PC-3 (cell line): ENCODE data around the gene GLI1. TPM values are rescaled to one million over a fixed set of nuclear protein-coding genes. Genes with fewer than 3 reads are reported as not detected.

ENCODE experiments used
- ATAC-seq: fragments of 200-7000 bp; cut with Tn5 transposase; 2 replicates; pipeline ENCODE4 v1.9.1; 2020; ENCODE audit warnings: mild to moderate bottlenecking, moderate library complexity
- BruUV-seq: library from RNA; stranded (reverse); fragments of 400-500 nt; replicated peaks from 2 replicates; lab custom pipeline; 2021; lab: Mats Ljungman, UMichigan
- CTCF ChIA-PET: fragments of 300-600 bp; sonication (Branson Sonifier 250); formaldehyde crosslinking; loops from one replicate; lab custom pipeline; 2022; ENCODE audit warnings: antibody characterized with exemption; lab: Charles Lee
- POLR2A ChIA-PET: fragments of 300-600 bp; sonication (Branson Sonifier 250); formaldehyde crosslinking; loops from one replicate; lab custom pipeline; 2022; ENCODE audit warnings: antibody characterized with exemption; ENCODE audit not compliant: unreplicated experiment; lab: Charles Lee
- DNase-seq: peaks from one replicate; pipeline ENCODE4 v3.0.0-alpha.2; 2015
- H2AFZ ChIP-seq: fragments of 300-600 bp; sonication (generic); 2 replicates; pipeline ENCODE4 v1.6.0; 2016; ENCODE audit warnings: antibody characterized with exemption, low read length
- H3F3A ChIP-seq: fragments of 300-600 bp; sonication (generic); one replicate; pipeline ENCODE4 v1.6.0; 2017; ENCODE audit warnings: antibody characterized with exemption, low read length, control low read depth, mild to moderate bottlenecking; ENCODE audit not compliant: unreplicated experiment
- H3K27ac ChIP-seq: fragments of 300-600 bp; sonication (generic); 2 replicates; pipeline ENCODE4 v1.5.1; 2016; ENCODE audit warnings: mild to moderate bottlenecking, low read length
- H3K27me3 ChIP-seq: fragments of 300-600 bp; sonication (generic); 2 replicates; pipeline ENCODE4 v1.6.1; 2016; ENCODE audit warnings: low read length, mixed read lengths
- H3K36me3 ChIP-seq: fragments of 300-600 bp; sonication (generic); 2 replicates; pipeline ENCODE4 v1.6.1; 2016; ENCODE audit warnings: low read depth, mixed run types, low read length, mixed read lengths
- H3K4me1 ChIP-seq: fragments of 300-600 bp; sonication (generic); 2 replicates; pipeline ENCODE4 v1.5.1; 2016; ENCODE audit warnings: low read length; ENCODE audit not compliant: insufficient read depth
- H3K4me2 ChIP-seq: fragments of 300-600 bp; sonication (generic); 2 replicates; pipeline ENCODE4 v1.6.0; 2016; ENCODE audit warnings: low read length
- H3K4me3 ChIP-seq: fragments of 300-600 bp; sonication (generic); 2 replicates; pipeline ENCODE4 v1.5.1; 2016; ENCODE audit warnings: mild to moderate bottlenecking, low read length, mixed read lengths
- H3K79me2 ChIP-seq: fragments of 300-600 bp; sonication (generic); 2 replicates; pipeline ENCODE4 v1.6.1; 2017; ENCODE audit warnings: low read length, mixed read lengths
- H3K9ac ChIP-seq: fragments of 300-600 bp; sonication (generic); 2 replicates; pipeline ENCODE4 v1.6.0; 2016; ENCODE audit warnings: mild to moderate bottlenecking, low read length
- H3K9me2 ChIP-seq: fragments of 300-600 bp; sonication (generic); replicated peaks from 2 replicates; pipeline ENCODE4 v1.6.1; 2016; ENCODE audit warnings: mixed run types, low read length, mixed read lengths
- H3K9me3 ChIP-seq: fragments of 300-600 bp; sonication (generic); 2 replicates; pipeline ENCODE4 v1.6.1; 2016; ENCODE audit warnings: low read length, mixed read lengths
- H4K20me1 ChIP-seq: fragments of 300-600 bp; sonication (generic); 2 replicates; pipeline ENCODE4 v1.6.1; 2016; ENCODE audit warnings: low read length, mixed read lengths
- CTCF ChIP-seq: fragments of 300-600 bp; sonication (generic); conservative IDR thresholded peaks from 2 replicates; pipeline ENCODE4 v1.5.1; 2017; ENCODE audit warnings: antibody characterized with exemption, low read depth, mild to moderate bottlenecking, low read length
- EZH2 ChIP-seq: fragments of 300-600 bp; sonication (generic); IDR thresholded peaks from one replicate; pipeline ENCODE4 v1.6.1; 2017; ENCODE audit warnings: antibody characterized with exemption, mild to moderate bottlenecking, low read length; ENCODE audit not compliant: unreplicated experiment
- EZH2phosphoT487 ChIP-seq: fragments of 300-600 bp; sonication (generic); IDR thresholded peaks from 2 replicates; pipeline ENCODE4 v1.6.1; 2018; ENCODE audit warnings: mild to moderate bottlenecking, antibody characterized with exemption, low read length, borderline replicate concordance
- intact Hi-C: fragments of 100-400 bp; cut with micrococcal nuclease; formaldehyde crosslinking; loops from 2 replicates; pipeline ENCODE4 v1.9.0; 2023
- total RNA-seq: library from RNA; depleted of rRNA; stranded (reverse); fragments of >200 nt; gene quantifications from 2 replicates; pipeline ENCODE4 v1.2.3, GENCODE V29; 2014

GLI1 gene
- total RNA-seq, 1 experiment from 2014 or later: 3.0 TPM

- intact Hi-C loops: no loop called here
- CTCF ChIA-PET: no interaction called here
- Histone ChIP-seq H3K27ac (no peak overlapping the region), H4K20me1 (no peaks in the 10 kb centered on the region), H3K4me3 (no peak overlapping the region), H3K36me3 (no peaks in the 10 kb centered on the region), H3K4me2 (no peak overlapping the region), H3K27me3 (peaks cover 10% of the 10 kb centered on the region; the same call in 1 of the 2 replicates), H3K9me3 (no peaks in the 10 kb centered on the region), H3K9me2 (no peaks in the 10 kb centered on the region), H3K9ac (no peak overlapping the region), H2AFZ (no peak overlapping the region), H3K79me2 (no peaks in the 10 kb centered on the region), H3K4me1 (peaks cover 20% of the 10 kb centered on the region), H3F3A (no peaks in the 10 kb centered on the region)
- BruUV-seq: no TSS peak
- no peak for TF ChIP-seq CTCF
- TF ChIP-seq EZH2phosphoT487: no peak
- no peak for TF ChIP-seq EZH2
- ATAC-seq: no peak
- POLR2A ChIA-PET: no interaction called here
- no peak for DNase-seq
Measured at GRCh38 chr12:57456737-57457490, 2.7 kb upstream of the GLI1 start.

- BruUV-seq: TSS peak; percentile 71
- Histone ChIP-seq H3K4me2 (peak overlapping the region; percentile 97), H4K20me1 (no peaks in the 10 kb centered on the region), H3K9me3 (no peaks in the 10 kb centered on the region), H3K4me3 (peak overlapping the region; percentile 78), H2AFZ (peak overlapping the region; percentile 99), H3K4me1 (peaks cover 11% of the 10 kb centered on the region; the same call in 1 of the 2 replicates), H3K27ac (no peak overlapping the region), H3K36me3 (no peaks in the 10 kb centered on the region), H3K27me3 (peaks cover 10% of the 10 kb centered on the region; the same call in 1 of the 2 replicates), H3K79me2 (no peaks in the 10 kb centered on the region), H3K9me2 (no peaks in the 10 kb centered on the region), H3K9ac (peak overlapping the region; percentile 45; the same call in 1 of the 2 replicates), H3F3A (no peaks in the 10 kb centered on the region)
- ChIA-PET CTCF (interaction anchor here (0.7 to 1.2 kb wide), 8 partner anchors 10 to 216 kb away, joined by 3 to 9 read pairs (median 4); no protein-coding TSS in a partner anchor), POLR2A (no interaction called here)
- DNase-seq (no peak), ATAC-seq (no peak)
- intact Hi-C loops: no loop called here
- no peak for TF ChIP-seq EZH2
Measured at GRCh38 chr12:57458665-57459054, 925 bp upstream of the GLI1 start.

- intact Hi-C loops: no loop called here
- POLR2A ChIA-PET: no interaction called here
Measured at GRCh38 chr12:57459055-57459749, 383 bp upstream of the GLI1 start.

More at GRCh38 chr12:57459055-57459749, 383 bp upstream of the GLI1 start:
- H3K9ac ChIP-seq: peak overlapping the region; percentile 45; the same call in 1 of the 2 replicates
- H3K27ac ChIP-seq: no peak overlapping the region
- peak; percentile 96 for DNase-seq
- no peaks in the 10 kb centered on the region for H3K9me3 ChIP-seq
- CTCF ChIA-PET: interaction anchor here (0.6 to 1.2 kb wide), 9 partner anchors 10 to 217 kb away, joined by 3 to 9 read pairs (median 4); no protein-coding TSS in a partner anchor
- H3K4me1 ChIP-seq: peaks cover 11% of the 10 kb centered on the region; the same call in 1 of the 2 replicates
- H3K27me3 ChIP-seq: peaks cover 10% of the 10 kb centered on the region; the same call in 1 of the 2 replicates
- TF ChIP-seq EZH2phosphoT487: no peak
- TF ChIP-seq CTCF: peak; percentile 88
- H3K4me2 ChIP-seq: peak overlapping the region; percentile 97
- no TSS peak for BruUV-seq
- H2AFZ ChIP-seq: peak overlapping the region; percentile 99
- H3F3A ChIP-seq: no peaks in the 10 kb centered on the region
- H3K79me2 ChIP-seq: no peaks in the 10 kb centered on the region
- no peaks in the 10 kb centered on the region for H3K9me2 ChIP-seq
- no peaks in the 10 kb centered on the region for H3K36me3 ChIP-seq
- peak overlapping the region; percentile 78 for H3K4me3 ChIP-seq
- ATAC-seq: peak; percentile 61
- H4K20me1 ChIP-seq: no peaks in the 10 kb centered on the region
